HepG2 (cell line): ENCODE measurements around the gene CTRB2. TPM values are rescaled to one million over a fixed set of nuclear protein-coding genes. Genes with fewer than 3 reads are reported as not detected.
A peak's percentile ranks its signal among the peaks of the same experiment; 100 is the strongest.

ENCODE experiments used
- ARHGAP35 ChIP-seq: sonication (generic); formaldehyde crosslinking; IDR thresholded peaks from 2 replicates; pipeline ENCODE4 v1.9.0; 2022; ENCODE audit warnings: mild to moderate bottlenecking, inconsistent platforms, moderate library complexity, missing genetic modification reagents, borderline replicate concordance
- FOXC1 ChIP-seq: sonication (generic); formaldehyde crosslinking; IDR thresholded peaks from 2 replicates; pipeline ENCODE4 v1.8.0; 2022; ENCODE audit warnings: mild to moderate bottlenecking, missing genetic modification reagents, borderline replicate concordance
- KDM6A ChIP-seq: IDR thresholded peaks from 2 replicates; pipeline ENCODE4 v1.6.1; 2016; ENCODE audit warnings: low read depth
- MAFG ChIP-seq: sonication (generic); formaldehyde crosslinking; IDR thresholded peaks from 2 replicates; pipeline ENCODE4 v1.5.1; 2020; ENCODE audit warnings: mild to moderate bottlenecking, missing genetic modification reagents
- NFATC3 ChIP-seq: sonication (generic); formaldehyde crosslinking; IDR thresholded peaks from 2 replicates; pipeline ENCODE4 v1.5.1; 2020; ENCODE audit warnings: mild to moderate bottlenecking, missing genetic modification reagents
- NFIC ChIP-seq: IDR thresholded peaks from 2 replicates; pipeline ENCODE4 v1.6.1; 2012; ENCODE audit warnings: mild to moderate bottlenecking, low read length, inconsistent platforms
- SMAD1 ChIP-seq: sonication (generic); formaldehyde crosslinking; IDR thresholded peaks from 2 replicates; pipeline ENCODE4 v1.4.0; 2020; ENCODE audit warnings: missing genetic modification reagents, low read depth, mild to moderate bottlenecking, borderline replicate concordance
- STAT5B ChIP-seq: sonication (generic); formaldehyde crosslinking; IDR thresholded peaks from 2 replicates; pipeline ENCODE4 v1.4.0; 2020; ENCODE audit warnings: missing genetic modification reagents
- TRIM24 ChIP-seq: sonication (generic); formaldehyde crosslinking; IDR thresholded peaks from 2 replicates; pipeline ENCODE4 v1.8.0; 2022; ENCODE audit warnings: mild to moderate bottlenecking, missing genetic modification reagents
- XBP1 ChIP-seq: sonication (generic); formaldehyde crosslinking; IDR thresholded peaks from 2 replicates; pipeline ENCODE4 v1.5.0; 2020; ENCODE audit warnings: missing genetic modification reagents
- YEATS2 ChIP-seq: sonication (generic); formaldehyde crosslinking; IDR thresholded peaks from 2 replicates; pipeline ENCODE4 v1.4.0; 2020; ENCODE audit warnings: missing genetic modification reagents, borderline replicate concordance
- ZC3H13 ChIP-seq: sonication (generic); formaldehyde crosslinking; IDR thresholded peaks from 2 replicates; pipeline ENCODE4 v1.8.1; 2023; ENCODE audit warnings: mild to moderate bottlenecking, missing genetic modification reagents, moderate library complexity
- ZFY ChIP-seq: sonication (generic); formaldehyde crosslinking; IDR thresholded peaks from 2 replicates; pipeline ENCODE4 v1.4.0; 2020; ENCODE audit warnings: missing genetic modification reagents
- ZNF292 ChIP-seq: sonication (generic); formaldehyde crosslinking; IDR thresholded peaks from 2 replicates; pipeline ENCODE4 v1.8.1; 2022; ENCODE audit warnings: mild to moderate bottlenecking, low read depth, missing genetic modification reagents, borderline replicate concordance
- ZNF350 ChIP-seq: sonication (generic); formaldehyde crosslinking; IDR thresholded peaks from 2 replicates; pipeline ENCODE4 v1.4.0; 2020; ENCODE audit warnings: mild to moderate bottlenecking, low read depth, missing genetic modification reagents, borderline replicate concordance
- ZNF772 ChIP-seq: sonication (generic); formaldehyde crosslinking; IDR thresholded peaks from 2 replicates; pipeline ENCODE4 v1.5.0; 2020; ENCODE audit warnings: mild to moderate bottlenecking, missing genetic modification reagents
- polyA plus RNA-seq, 8 experiments: library from polyadenylated mRNA; depleted of rRNA in 3 of 8; stranded (reverse) in 7 of 8; unstranded in 1 of 8; fragments of >200 nt; fragmentation: Illumina TruSeq in 4 of 8; extraction: Trizol in 4 of 8; gene quantifications; 2 replicates each; pipeline versions ENCODE4 v1.2.1 to v1.2.3, GENCODE V29; 2011 to 2016; ENCODE audit warnings: low read depth in 4 of 8, missing spikeins in 1 of 8, mixed read lengths in 1 of 8; ENCODE audit not compliant: insufficient read depth in 1 of 8
- total RNA-seq, 5 experiments: library from RNA; depleted of rRNA; stranded (reverse); fragments of >200 nt; fragmentation: Illumina TruSeq; extraction: Trizol; gene quantifications; 2 replicates each; pipeline ENCODE4 v1.2.3, GENCODE V29; 2016; ENCODE audit warnings: low read depth in 1 of 5
- TF ChIP-seq, protein P1 (sequence below): sonication (generic); formaldehyde crosslinking; conservative IDR thresholded peaks from 2 replicates; pipeline ENCODE4 v1.8.0; 2022; ENCODE audit warnings: mild to moderate bottlenecking, moderate library complexity, missing genetic modification reagents
- TF ChIP-seq, protein P2 (sequence below): sonication (generic); formaldehyde crosslinking; conservative IDR thresholded peaks from 2 replicates; pipeline ENCODE4 v1.8.0; 2022; ENCODE audit warnings: missing genetic modification reagents
- TF ChIP-seq, protein P3 (sequence below): IDR thresholded peaks from 2 replicates; pipeline ENCODE4 v1.6.1; 2016; ENCODE audit warnings: mild to moderate bottlenecking
- TF ChIP-seq, protein P4 (sequence below): sonication (generic); formaldehyde crosslinking; IDR thresholded peaks from 2 replicates; pipeline ENCODE4 v1.8.1; 2023; ENCODE audit warnings: mild to moderate bottlenecking, missing genetic modification reagents
- TF ChIP-seq, protein P5 (sequence below): sonication (generic); formaldehyde crosslinking; IDR thresholded peaks from 2 replicates; pipeline ENCODE4 v1.4.0; 2020; ENCODE audit warnings: mild to moderate bottlenecking, missing genetic modification reagents

CTRB2 gene
- total and polyA plus RNA-seq, 2 of the 13 experiments (the other 11 are each of a cell fraction or from before 2014, with no cell fraction given) = 0.13 TPM; not detected in 1

DNA sequence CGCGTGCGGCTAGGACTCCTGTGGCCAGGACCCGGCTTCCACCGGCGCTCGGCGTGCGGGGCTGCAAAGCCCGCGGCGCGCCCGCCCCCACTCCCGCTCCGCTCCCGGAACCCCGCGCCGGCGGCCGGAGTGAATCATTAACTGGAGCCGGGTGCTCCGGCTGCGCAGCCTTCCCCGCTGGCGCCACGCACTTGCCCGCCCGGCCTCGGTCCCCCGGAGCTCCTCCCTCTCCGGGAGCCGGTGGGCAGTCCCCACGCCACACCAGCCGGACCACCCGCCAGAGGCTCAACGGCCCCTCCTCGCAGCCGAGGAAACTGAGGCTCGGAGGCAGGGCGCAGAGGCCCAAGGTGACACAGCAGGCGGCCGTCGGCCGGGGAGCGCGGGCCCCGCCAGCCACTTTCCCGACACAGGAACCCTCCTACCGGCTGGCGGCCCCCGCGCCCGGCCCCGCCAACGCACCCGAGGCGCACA lies 43.9 kb upstream of the CTRB2 start (continued):
- TF ChIP-seq, protein P1, sequence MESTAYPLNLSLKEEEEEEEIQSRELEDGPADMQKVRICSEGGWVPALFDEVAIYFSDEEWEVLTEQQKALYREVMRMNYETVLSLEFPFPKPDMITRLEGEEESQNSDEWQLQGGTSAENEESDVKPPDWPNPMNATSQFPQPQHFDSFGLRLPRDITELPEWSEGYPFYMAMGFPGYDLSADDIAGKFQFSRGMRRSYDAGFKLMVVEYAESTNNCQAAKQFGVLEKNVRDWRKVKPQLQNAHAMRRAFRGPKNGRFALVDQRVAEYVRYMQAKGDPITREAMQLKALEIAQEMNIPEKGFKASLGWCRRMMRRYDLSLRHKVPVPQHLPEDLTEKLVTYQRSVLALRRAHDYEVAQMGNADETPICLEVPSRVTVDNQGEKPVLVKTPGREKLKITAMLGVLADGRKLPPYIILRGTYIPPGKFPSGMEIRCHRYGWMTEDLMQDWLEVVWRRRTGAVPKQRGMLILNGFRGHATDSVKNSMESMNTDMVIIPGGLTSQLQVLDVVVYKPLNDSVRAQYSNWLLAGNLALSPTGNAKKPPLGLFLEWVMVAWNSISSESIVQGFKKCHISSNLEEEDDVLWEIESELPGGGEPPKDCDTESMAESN (CRISPR knock-in tag) = no peak
- TF ChIP-seq, protein P2, sequence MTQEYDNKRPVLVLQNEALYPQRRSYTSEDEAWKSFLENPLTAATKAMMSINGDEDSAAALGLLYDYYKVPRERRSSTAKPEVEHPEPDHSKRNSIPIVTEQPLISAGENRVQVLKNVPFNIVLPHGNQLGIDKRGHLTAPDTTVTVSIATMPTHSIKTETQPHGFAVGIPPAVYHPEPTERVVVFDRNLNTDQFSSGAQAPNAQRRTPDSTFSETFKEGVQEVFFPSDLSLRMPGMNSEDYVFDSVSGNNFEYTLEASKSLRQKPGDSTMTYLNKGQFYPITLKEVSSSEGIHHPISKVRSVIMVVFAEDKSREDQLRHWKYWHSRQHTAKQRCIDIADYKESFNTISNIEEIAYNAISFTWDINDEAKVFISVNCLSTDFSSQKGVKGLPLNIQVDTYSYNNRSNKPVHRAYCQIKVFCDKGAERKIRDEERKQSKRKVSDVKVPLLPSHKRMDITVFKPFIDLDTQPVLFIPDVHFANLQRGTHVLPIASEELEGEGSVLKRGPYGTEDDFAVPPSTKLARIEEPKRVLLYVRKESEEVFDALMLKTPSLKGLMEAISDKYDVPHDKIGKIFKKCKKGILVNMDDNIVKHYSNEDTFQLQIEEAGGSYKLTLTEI (CRISPR knock-in tag) = no peak
- no peak for TF ChIP-seq ZNF292 (CRISPR knock-in tag)
- no peak for TF ChIP-seq STAT5B (CRISPR knock-in tag)
- TF ChIP-seq NFATC3 (CRISPR knock-in tag) = no peak
- no peak for TF ChIP-seq MAFG (CRISPR knock-in tag)
- no peak; the same call in 1 of the 2 replicates for TF ChIP-seq ZNF350 (CRISPR knock-in tag)
- TF ChIP-seq TRIM24 (CRISPR knock-in tag) = no peak
- peak; percentile 86 for TF ChIP-seq ZC3H13 (CRISPR knock-in tag)
- TF ChIP-seq KDM6A (CRISPR knock-in tag) = no peak
- no peak for TF ChIP-seq YEATS2
- TF ChIP-seq XBP1 (CRISPR knock-in tag) = 0 out of 2 replicates have a peak, but pooled peaks have one; percentile 16
- TF ChIP-seq, protein P3, sequence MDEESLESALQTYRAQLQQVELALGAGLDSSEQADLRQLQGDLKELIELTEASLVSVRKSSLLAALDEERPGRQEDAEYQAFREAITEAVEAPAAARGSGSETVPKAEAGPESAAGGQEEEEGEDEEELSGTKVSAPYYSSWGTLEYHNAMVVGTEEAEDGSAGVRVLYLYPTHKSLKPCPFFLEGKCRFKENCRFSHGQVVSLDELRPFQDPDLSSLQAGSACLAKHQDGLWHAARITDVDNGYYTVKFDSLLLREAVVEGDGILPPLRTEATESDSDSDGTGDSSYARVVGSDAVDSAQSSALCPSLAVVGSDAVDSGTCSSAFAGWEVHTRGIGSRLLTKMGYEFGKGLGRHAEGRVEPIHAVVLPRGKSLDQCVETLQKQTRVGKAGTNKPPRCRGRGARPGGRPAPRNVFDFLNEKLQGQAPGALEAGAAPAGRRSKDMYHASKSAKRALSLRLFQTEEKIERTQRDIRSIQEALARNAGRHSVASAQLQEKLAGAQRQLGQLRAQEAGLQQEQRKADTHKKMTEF (CRISPR knock-in tag) = peak; percentile 79
- peak; percentile 48; the same call in 1 of the 2 replicates for TF ChIP-seq FOXC1 (CRISPR knock-in tag)
- TF ChIP-seq, protein P4, sequence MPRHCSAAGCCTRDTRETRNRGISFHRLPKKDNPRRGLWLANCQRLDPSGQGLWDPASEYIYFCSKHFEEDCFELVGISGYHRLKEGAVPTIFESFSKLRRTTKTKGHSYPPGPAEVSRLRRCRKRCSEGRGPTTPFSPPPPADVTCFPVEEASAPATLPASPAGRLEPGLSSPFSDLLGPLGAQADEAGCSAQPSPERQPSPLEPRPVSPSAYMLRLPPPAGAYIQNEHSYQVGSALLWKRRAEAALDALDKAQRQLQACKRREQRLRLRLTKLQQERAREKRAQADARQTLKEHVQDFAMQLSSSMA (CRISPR knock-in tag) = no peak
- 0 out of 2 replicates have a peak, but pooled peaks have one; percentile 58 for TF ChIP-seq ZNF772
- TF ChIP-seq, protein P5, sequence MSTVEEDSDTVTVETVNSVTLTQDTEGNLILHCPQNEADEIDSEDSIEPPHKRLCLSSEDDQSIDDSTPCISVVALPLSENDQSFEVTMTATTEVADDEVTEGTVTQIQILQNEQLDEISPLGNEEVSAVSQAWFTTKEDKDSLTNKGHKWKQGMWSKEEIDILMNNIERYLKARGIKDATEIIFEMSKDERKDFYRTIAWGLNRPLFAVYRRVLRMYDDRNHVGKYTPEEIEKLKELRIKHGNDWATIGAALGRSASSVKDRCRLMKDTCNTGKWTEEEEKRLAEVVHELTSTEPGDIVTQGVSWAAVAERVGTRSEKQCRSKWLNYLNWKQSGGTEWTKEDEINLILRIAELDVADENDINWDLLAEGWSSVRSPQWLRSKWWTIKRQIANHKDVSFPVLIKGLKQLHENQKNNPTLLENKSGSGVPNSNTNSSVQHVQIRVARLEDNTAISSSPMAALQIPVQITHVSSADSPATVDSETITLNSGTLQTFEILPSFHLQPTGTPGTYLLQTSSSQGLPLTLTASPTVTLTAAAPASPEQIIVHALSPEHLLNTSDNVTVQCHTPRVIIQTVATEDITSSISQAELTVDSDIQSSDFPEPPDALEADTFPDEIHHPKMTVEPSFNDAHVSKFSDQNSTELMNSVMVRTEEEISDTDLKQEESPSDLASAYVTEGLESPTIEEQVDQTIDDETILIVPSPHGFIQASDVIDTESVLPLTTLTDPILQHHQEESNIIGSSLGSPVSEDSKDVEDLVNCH (CRISPR knock-in tag) = no peak
- peak; percentile 35; the same call in 1 of the 2 replicates for TF ChIP-seq ARHGAP35 (CRISPR knock-in tag)
- TF ChIP-seq NFIC = no peak
- TF ChIP-seq ZFY = peak; percentile 80; the same call in 1 of the 2 replicates
- TF ChIP-seq SMAD1 (CRISPR knock-in tag) = no peak
